Measurements from ENCODE around the gene ZNF507.

- no peak for TF ChIP-seq CTCF (IDR thresholded peaks at IDR 0.05)
- no peak for TF ChIP-seq POLR2A (IDR thresholded peaks at IDR 0.05)
- TF ChIP-seq EP300 (IDR thresholded peaks at IDR 0.05), result no peak
These were observed 42.2 kb upstream of the ZNF507 start for GRCh38 chr19:32303193-32303592.

All from ovary (tissue), 3 donors.